Activated B cell treated with CpG ODN at 0.5 μM for 24 hours (primary cell): ENCODE measurements around the gene RNF121. TPM values are rescaled to one million over a fixed set of nuclear protein-coding genes. Genes with fewer than 3 reads are reported as not detected.

Experiments used
- ATAC-seq: fragments of 200-7000 bp; cut with Tn5 transposase; one replicate; pipeline ENCODE4 v1.10.0; 2021; ENCODE audit warnings: low read depth, mild to moderate bottlenecking, moderate library complexity
- CTCF ChIA-PET: fragments of 350-600 bp; sonication (Branson Sonifier 250); formaldehyde crosslinking; loops from one replicate; lab custom pipeline; 2021; ENCODE audit warnings: antibody characterized with exemption; lab: Charles Lee
- POLR2A ChIA-PET: fragments of 350-600 bp; sonication (Branson Sonifier 250); formaldehyde crosslinking; loops from one replicate; lab custom pipeline; 2021; ENCODE audit warnings: antibody characterized with exemption; lab: Charles Lee
- DNase-seq: peaks from one replicate; pipeline ENCODE4 v3.0.0; 2022
- H3K27ac Mint-ChIP-seq: one replicate; pipeline ENCODE4 v1.8.0; 2020; ENCODE audit warnings: mixed read lengths
- H3K27me3 Mint-ChIP-seq: one replicate; pipeline ENCODE4 v1.8.0; 2021; ENCODE audit warnings: mixed read lengths
- H3K36me3 Mint-ChIP-seq: one replicate; pipeline ENCODE4 v1.8.0; 2021; ENCODE audit warnings: low read depth, mixed read lengths
- H3K4me1 Mint-ChIP-seq: one replicate; pipeline ENCODE4 v1.8.0; 2021; ENCODE audit warnings: mixed read lengths
- H3K4me3 Mint-ChIP-seq: one replicate; pipeline ENCODE4 v1.8.0; 2020; ENCODE audit warnings: mild to moderate bottlenecking, mixed read lengths
- H3K9me3 Mint-ChIP-seq: one replicate; pipeline ENCODE4 v1.8.0; 2020; ENCODE audit warnings: mixed read lengths
- intact Hi-C: fragments of 100-400 bp; cut with micrococcal nuclease; formaldehyde crosslinking; loops from one replicate; pipeline ENCODE4 v1.15.1; 2024
- total RNA-seq: library from RNA; stranded (reverse); gene quantifications from 2 replicates; pipeline ENCODE4 v1.2.3, GENCODE V29; 2022
- TF ChIP-seq, protein P1 (sequence below): fragments of 200-600 bp; IDR thresholded peaks from one replicate; pipeline ENCODE4 v1.8.0; 2022; ENCODE audit warnings: antibody characterized with exemption, mild to moderate bottlenecking

The RNF121 gene
- total RNA-seq, 1 donor from 2014 or later = 47.4 TPM

DNA sequence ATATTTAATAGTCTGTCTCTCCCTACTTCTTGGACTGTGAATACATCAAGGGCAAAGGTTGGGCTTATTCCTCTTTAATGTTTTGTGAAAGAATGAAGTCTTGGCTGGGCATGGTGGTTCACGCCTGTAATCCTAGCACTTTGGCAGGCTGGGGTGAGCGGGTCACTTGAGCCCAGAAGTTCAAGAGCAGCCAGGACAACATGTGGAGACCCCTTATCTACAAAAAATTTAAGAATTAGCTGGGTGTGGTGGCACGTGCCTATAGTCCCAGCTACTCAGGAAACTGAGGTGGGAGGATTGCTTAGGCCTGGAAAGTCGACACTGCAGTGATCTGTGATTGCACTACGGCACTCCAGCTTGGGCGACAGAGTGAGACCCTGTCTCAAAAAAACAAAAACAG is 20.2 kb downstream of the RNF121 start:
- POLR2A ChIA-PET = no interaction called here
- no peak overlapping the region for H3K27ac Mint-ChIP-seq
- CTCF ChIA-PET = interaction anchor here (1.0 kb wide), 1 partner anchor 9 kb away, joined by 3 read pairs; no protein-coding TSS in a partner anchor

DNA sequence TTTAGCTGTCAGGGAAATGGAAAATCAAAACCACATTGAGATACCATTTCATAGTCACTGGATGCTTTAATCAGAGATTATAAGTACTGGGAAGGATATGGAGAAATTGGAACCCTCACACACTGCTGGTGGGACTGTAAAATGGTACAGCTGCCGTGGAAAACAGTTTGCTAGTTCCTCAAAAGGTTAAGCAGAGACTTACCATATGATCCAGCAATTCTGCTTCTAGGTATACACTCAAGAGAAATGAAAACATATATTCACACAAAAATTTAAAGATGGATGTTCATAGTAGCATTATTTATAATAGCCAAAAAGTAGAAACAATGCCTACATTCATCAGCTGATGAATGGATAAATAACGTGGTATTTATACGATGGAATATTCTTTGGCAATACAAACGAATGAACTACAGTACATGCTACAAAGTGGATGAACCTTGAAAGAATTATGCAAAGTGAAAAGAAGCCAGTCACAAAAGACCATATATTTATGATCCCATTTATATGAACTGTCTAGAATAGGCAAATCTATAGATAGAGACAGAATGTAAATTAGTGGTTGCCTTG is 23.0 kb downstream of the RNF121 start:
- H3K36me3 Mint-ChIP-seq = peaks cover 8% of the 10 kb centered on the region
- H3K4me3 Mint-ChIP-seq = no peak overlapping the region
- TF ChIP-seq, protein P1, sequence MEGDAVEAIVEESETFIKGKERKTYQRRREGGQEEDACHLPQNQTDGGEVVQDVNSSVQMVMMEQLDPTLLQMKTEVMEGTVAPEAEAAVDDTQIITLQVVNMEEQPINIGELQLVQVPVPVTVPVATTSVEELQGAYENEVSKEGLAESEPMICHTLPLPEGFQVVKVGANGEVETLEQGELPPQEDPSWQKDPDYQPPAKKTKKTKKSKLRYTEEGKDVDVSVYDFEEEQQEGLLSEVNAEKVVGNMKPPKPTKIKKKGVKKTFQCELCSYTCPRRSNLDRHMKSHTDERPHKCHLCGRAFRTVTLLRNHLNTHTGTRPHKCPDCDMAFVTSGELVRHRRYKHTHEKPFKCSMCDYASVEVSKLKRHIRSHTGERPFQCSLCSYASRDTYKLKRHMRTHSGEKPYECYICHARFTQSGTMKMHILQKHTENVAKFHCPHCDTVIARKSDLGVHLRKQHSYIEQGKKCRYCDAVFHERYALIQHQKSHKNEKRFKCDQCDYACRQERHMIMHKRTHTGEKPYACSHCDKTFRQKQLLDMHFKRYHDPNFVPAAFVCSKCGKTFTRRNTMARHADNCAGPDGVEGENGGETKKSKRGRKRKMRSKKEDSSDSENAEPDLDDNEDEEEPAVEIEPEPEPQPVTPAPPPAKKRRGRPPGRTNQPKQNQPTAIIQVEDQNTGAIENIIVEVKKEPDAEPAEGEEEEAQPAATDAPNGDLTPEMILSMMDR = no peak
- no peak overlapping the region for H3K27ac Mint-ChIP-seq
- CTCF ChIA-PET = no interaction called here
- intact Hi-C loops = no loop called here
- POLR2A ChIA-PET = no interaction called here
- no peak for DNase-seq
- no peaks in the 10 kb centered on the region for H3K27me3 Mint-ChIP-seq
- H3K9me3 Mint-ChIP-seq = no peaks in the 10 kb centered on the region
- no peak for ATAC-seq
- peaks cover 17% of the 10 kb centered on the region for H3K4me1 Mint-ChIP-seq

More for the DNA sequence above, 20.2 kb downstream of the RNF121 start:
- Mint-ChIP-seq H3K9me3 (no peaks in the 10 kb centered on the region), H3K27me3 (no peaks in the 10 kb centered on the region), H3K36me3 (peaks cover 14% of the 10 kb centered on the region), H3K4me3 (no peak overlapping the region), H3K4me1 (peaks cover 30% of the 10 kb centered on the region)
- TF ChIP-seq, protein P1 = no peak
- intact Hi-C loops = no loop called here
- ATAC-seq (no peak), DNase-seq (no peak)

DNA sequence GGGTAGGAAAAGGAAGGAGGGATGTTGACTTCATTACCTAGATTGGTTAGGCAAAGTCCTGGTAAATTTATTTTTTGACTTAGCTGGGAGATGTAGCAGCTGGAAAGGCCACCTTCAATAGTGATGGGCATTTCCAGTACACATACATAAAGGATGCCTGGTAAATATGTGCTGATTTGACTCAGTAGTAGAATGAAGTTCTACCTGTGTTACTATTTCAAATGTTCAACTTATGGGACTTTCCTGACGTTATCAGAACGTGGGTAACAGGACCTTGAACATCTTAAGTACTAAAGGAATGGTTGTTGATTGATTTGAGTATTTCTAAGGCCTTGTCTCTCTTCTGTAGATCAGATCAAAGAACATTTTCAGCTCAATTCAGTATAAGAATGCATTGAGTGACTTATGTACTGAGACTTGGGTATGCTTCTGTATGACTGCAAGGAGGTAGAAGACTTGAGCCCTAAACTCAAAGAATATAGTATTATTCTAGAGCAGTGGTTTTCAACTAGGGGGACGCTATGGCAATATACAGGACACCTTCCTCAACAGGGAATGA is 27.1 kb downstream of the RNF121 start:
- CTCF ChIA-PET = no interaction called here
- intact Hi-C loops = no loop called here
- TF ChIP-seq, protein P1 = no peak
- H3K27ac Mint-ChIP-seq = no peak overlapping the region
- no peak for ATAC-seq
- peaks cover 21% of the 10 kb centered on the region for H3K36me3 Mint-ChIP-seq
- no peaks in the 10 kb centered on the region for H3K27me3 Mint-ChIP-seq
- H3K4me1 Mint-ChIP-seq = peaks cover 8% of the 10 kb centered on the region
- no peak overlapping the region for H3K4me3 Mint-ChIP-seq
- POLR2A ChIA-PET = no interaction called here
- no peak for DNase-seq
- peaks cover 1% of the 10 kb centered on the region for H3K9me3 Mint-ChIP-seq

GRCh38 chr11:71962428-71963038 is 33.7 kb downstream of the RNF121 start:
- ChIA-PET POLR2A (interaction anchor here (0.9 kb wide), 1 partner anchor 31 kb away, joined by 4 read pairs; no protein-coding TSS in a partner anchor), CTCF (interaction anchor here (1.0 kb wide), 1 partner anchor 129 kb away, joined by 3 read pairs; no protein-coding TSS in a partner anchor)
- no peaks in the 10 kb centered on the region for H3K27me3 Mint-ChIP-seq
- peaks cover 19% of the 10 kb centered on the region for H3K4me1 Mint-ChIP-seq
- TF ChIP-seq, protein P1 = no peak
- no peak for DNase-seq
- H3K4me3 Mint-ChIP-seq = no peak overlapping the region
- intact Hi-C loops = loop anchor here (1.0 to 2.0 kb wide), 3 partner anchors 14 to 34 kb away; partner anchors contain the start of gene XNDC1N
- peaks cover 50% of the 10 kb centered on the region for H3K36me3 Mint-ChIP-seq
- H3K9me3 Mint-ChIP-seq = peaks cover 3% of the 10 kb centered on the region
- peak overlapping the region; percentile 75 for H3K27ac Mint-ChIP-seq
- peak; percentile 77 for ATAC-seq

- POLR2A ChIA-PET = no interaction called here
- H3K27me3 Mint-ChIP-seq = no peaks in the 10 kb centered on the region
- H3K4me3 Mint-ChIP-seq = no peak overlapping the region
- peaks cover 19% of the 10 kb centered on the region for H3K4me1 Mint-ChIP-seq
- intact Hi-C loops = loop anchor here (2.0 kb wide), 1 partner anchor 13 kb away; no protein-coding TSS in a partner anchor
- H3K36me3 Mint-ChIP-seq = peaks cover 54% of the 10 kb centered on the region
- ATAC-seq (no peak), DNase-seq (no peak)
- TF ChIP-seq, protein P1 = no peak
- CTCF ChIA-PET = no interaction called here
- H3K27ac Mint-ChIP-seq = no peak overlapping the region
- H3K9me3 Mint-ChIP-seq = peaks cover 3% of the 10 kb centered on the region
Observed at GRCh38 chr11:71963468-71963867, 34.6 kb downstream of the RNF121 start.
